GM18861 (cell line): ENCODE results near the gene ELAC1.
A peak's percentile ranks its signal among the peaks of the same experiment; 100 is the strongest.
"Not testable (repeated sequence)": the region's sequence is repeated elsewhere in the genome, so short reads cannot be mapped to it uniquely, and the experiment has no call there.

Experiments
- ATAC-seq: cut with Tn5 transposase; IDR thresholded peaks from one replicate; pipeline ENCODE4 v1.9.1; 2021; ENCODE audit not compliant: unreplicated experiment

The ELAC1 gene

GRCh38 chr18:50967714-50968661 is at the start of gene ELAC1:
Gene ELAC1 (plus strand): TSS chr18:50968040. CDS start chr18:50974405, 6,365 bp downstream.
- ATAC-seq: peak; percentile 85

- no peak for ATAC-seq
Observed at GRCh38 chr18:50918153-50918552, 49.7 kb upstream of the ELAC1 start.

- ATAC-seq: no peak
Observed at GRCh38 chr18:50924372-50924771, 43.5 kb upstream of the ELAC1 start.

GRCh38 chr18:50926521-50926920 is 41.3 kb upstream of the ELAC1 start:
- ATAC-seq: no peak

GRCh38 chr18:50928551-50928950 is 39.3 kb upstream of the ELAC1 start:
- ATAC-seq: no peak

GRCh38 chr18:50933684-50934083 is 34.2 kb upstream of the ELAC1 start:
- no peak for ATAC-seq

- ATAC-seq: no peak
Observed at GRCh38 chr18:50934545-50935211, 33.2 kb upstream of the ELAC1 start.

- ATAC-seq: no peak
Observed at GRCh38 chr18:50935493-50936191, 32.2 kb upstream of the ELAC1 start.

- ATAC-seq: no peak
Observed at GRCh38 chr18:50937183-50937582, 30.7 kb upstream of the ELAC1 start.

- no peak for ATAC-seq
Observed at GRCh38 chr18:50938912-50939311, 28.9 kb upstream of the ELAC1 start.

GRCh38 chr18:50944245-50944932 is 23.5 kb upstream of the ELAC1 start:
- ATAC-seq: no peak

GRCh38 chr18:50945918-50946317 is 21.9 kb upstream of the ELAC1 start:
- not testable (repeated sequence) for ATAC-seq

- no peak for ATAC-seq
Observed at GRCh38 chr18:50947899-50948298, 19.9 kb upstream of the ELAC1 start.

GRCh38 chr18:50949185-50949584 is 18.7 kb upstream of the ELAC1 start:
- ATAC-seq: no peak

- no peak for ATAC-seq
Observed at GRCh38 chr18:50950626-50951025, 17.2 kb upstream of the ELAC1 start.

- no peak for ATAC-seq
Observed at GRCh38 chr18:50953822-50954221, 14.0 kb upstream of the ELAC1 start.

GRCh38 chr18:50955253-50955652 is 12.6 kb upstream of the ELAC1 start:
- ATAC-seq: no peak

GRCh38 chr18:50956116-50956515 is 11.7 kb upstream of the ELAC1 start:
- ATAC-seq: no peak

GRCh38 chr18:50961974-50962373 is 5.9 kb upstream of the ELAC1 start:
- ATAC-seq: no peak

- no peak for ATAC-seq
Observed at GRCh38 chr18:50969448-50969847, 1.6 kb downstream of the ELAC1 start.

GRCh38 chr18:50970006-50970405 is 2.2 kb downstream of the ELAC1 start:
- ATAC-seq: no peak
